ENCODE data around the gene CACNA2D3.
A peak's percentile ranks its signal among the peaks of the same experiment; 100 is the strongest.
"Not testable (repeated sequence)": the region's sequence is repeated elsewhere in the genome, so short reads cannot be mapped to it uniquely, and the experiment has no call there.

The CACNA2D3 gene

GRCh38 chr3:54122324-54123002, at the start of gene CACNA2D3:
TSS of gene CACNA2D3 (plus strand) at chr3:54122552.
- peak within 1 kb of the TSS; percentile 62 for H3K4me3 ChIP-seq (ENCODE audit: low read depth, low read length)

GRCh38 chr3:54073386-54073785, 49.0 kb upstream of the CACNA2D3 start:
- H3K4me3 ChIP-seq (ENCODE audit: low read depth, low read length) = no peak overlapping the region

DNA sequence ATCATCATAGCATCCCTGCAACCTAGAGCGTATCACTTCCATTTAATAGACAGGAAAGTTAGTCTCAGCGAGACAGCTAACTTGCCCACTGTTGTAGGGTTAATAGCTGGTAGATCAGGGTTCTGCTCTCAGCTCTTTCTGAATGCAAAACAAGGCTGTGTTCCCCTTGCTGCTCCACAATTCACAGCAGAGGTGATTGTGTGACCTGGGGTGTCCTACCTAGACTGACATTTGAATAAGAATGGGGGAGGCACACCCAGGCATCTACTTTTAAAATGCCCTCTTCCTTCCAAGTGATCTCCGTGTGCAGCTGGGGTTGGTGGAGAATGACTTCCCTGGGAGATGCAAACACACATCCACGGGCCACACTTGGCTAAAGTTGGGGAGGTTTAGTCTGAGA, 43.0 kb upstream of the CACNA2D3 start:
- H3K4me3 ChIP-seq (ENCODE audit: low read depth, low read length) = no peak overlapping the region

DNA sequence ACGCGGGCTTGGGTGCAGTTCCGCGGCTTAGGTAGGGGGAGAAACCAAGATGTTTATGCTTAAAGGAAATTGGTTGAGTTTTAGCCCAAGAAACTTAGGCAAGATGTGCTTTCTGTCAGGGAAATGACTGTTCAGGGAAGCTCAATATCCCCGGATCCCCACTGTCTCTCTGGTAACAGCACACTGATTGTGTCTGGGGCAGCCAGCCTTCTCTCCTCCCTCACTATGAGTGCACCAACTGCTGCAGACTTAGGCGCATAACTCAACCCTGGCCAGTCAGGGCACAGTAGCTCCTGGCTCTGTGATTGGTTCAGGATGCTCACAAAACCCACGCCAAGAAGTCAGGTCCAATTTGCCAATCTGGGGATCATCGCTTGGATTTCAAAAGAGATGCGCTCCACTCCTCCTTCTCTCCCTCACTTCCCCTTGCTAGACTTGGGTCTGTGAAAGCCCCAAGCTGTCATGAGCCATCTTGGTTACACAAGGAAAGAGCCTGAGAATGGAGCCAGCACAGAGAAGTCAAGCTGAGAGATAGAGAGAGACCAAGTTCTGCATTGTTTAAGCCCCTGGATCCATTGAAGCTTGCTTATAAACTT, 42.5 kb upstream of the CACNA2D3 start:
- H3K4me3 ChIP-seq (ENCODE audit: low read depth, low read length) = no peak overlapping the region

GRCh38 chr3:54083921-54084320, 38.4 kb upstream of the CACNA2D3 start:
- no peak overlapping the region for H3K4me3 ChIP-seq (ENCODE audit: low read depth, low read length)

DNA sequence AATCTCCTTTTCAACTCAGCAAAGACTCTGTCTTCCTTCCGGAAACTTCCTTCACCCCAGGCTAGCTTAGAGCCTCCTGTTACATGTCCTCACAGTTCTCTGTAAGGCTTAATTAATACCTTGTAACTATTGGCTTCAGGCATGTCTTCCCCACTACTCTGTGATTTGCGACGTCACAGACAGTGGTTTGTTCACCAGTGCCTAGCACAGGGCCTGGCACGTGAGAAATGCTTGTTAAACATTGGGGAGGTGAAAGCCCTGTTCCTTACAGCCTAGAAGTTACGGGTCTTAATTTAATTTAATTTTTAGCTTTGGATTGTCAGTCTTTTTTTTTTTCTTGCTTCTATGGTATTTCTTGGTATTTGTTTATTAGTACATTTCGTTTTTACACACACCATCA, 36.4 kb upstream of the CACNA2D3 start:
- H3K4me3 ChIP-seq (ENCODE audit: low read depth, low read length) = no peak overlapping the region

GRCh38 chr3:54086652-54087405, 35.5 kb upstream of the CACNA2D3 start:
- no peak overlapping the region for H3K4me3 ChIP-seq (ENCODE audit: low read depth, low read length)

DNA sequence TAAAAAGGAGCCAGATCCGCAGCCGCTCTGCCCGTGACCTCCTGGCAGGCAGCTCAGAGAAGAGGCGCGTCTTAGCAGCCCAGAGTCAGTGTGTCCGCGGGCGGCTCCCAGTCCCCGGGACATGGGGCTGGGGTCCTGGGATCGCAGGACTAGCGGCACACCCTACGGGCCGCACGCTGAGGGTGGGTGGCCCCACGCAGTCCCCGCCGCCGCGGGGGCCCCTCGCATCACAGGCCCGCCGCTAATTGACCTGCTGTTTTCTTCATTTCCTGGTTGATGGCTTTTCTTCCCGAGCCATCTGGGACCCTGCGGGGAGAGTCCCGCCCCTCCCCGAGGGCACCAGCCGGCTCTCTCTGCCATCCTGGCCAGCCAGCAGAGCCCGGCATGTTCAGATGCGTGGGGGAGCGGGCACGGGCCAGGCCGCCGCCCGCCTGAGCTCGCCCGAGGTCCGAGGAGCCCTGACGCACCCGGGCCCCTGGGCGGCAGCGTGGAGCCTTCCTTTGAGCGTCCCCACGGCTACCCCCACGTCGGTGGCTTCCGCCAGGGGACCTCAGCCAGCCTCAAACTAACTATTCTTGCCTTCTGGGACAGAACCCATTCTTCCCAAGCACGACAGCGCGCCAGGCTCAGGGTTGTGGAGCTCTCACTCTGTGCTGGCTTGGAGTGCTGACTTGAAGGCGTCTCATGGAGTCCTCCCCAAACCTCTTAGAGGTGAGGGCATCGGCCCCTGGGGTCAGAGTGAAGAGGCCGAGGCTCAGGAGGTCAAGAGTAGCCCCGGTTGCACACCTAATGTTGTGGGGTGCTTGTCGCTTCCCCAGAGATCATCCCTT, 34.6 kb upstream of the CACNA2D3 start:
- peak overlapping the region; percentile 13 for H3K4me3 ChIP-seq (ENCODE audit: low read depth, low read length)

DNA sequence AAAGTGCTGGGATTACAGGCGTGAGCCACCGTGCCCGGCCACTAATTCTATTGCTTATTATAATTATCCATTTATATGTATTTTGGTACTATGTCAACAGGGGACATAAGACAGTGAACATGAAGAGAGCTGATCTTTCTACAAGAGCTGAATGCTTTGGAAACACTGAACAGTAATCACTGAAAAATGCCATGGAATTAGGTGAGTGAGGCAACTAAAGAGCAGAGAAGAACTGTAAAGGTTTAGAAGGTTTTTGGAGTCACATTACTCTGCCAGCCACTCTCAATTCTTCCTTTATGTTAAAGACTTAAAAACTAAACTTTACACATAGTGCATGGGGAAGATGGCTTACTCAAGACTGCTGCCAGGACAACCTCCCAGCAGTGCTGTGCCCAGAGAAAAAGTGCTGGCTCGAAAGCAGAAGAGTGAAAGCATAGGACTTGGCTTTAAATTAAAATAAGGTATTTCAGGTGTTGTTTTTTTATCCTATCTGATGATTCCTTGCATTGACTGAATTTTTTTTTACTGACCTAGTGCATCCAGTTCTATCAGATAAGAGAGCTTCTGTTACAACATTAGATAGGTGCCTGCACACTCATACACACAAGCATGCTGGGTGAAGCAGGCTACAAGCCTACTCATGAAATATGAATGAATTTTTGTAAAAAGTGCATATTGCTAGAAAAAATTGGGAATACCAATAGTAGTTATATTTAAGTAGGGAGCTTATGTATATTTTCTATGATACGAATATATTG, 28.7 kb upstream of the CACNA2D3 start:
- H3K4me3 ChIP-seq (ENCODE audit: low read depth, low read length) = no peak overlapping the region

DNA sequence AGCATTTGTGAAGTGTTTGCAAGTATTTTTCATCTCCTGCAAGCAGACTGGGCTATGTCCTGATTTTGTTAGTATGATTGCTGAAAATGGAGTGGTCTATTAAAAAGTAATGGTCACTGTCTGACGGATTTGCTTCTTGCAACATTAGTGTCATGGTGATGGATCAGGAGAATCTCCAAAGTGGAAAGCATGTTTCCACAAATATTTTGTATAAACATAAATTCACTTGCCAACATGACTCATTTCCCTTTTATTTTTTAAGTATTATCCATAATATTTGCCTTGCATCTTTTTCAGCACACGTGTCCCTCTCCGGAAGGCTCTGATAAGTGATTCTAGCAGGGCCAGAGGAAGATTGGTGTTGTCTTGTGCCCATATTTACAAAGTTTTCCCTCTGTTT, 27.4 kb upstream of the CACNA2D3 start:
- H3K4me3 ChIP-seq (ENCODE audit: low read depth, low read length) = no peak overlapping the region

DNA sequence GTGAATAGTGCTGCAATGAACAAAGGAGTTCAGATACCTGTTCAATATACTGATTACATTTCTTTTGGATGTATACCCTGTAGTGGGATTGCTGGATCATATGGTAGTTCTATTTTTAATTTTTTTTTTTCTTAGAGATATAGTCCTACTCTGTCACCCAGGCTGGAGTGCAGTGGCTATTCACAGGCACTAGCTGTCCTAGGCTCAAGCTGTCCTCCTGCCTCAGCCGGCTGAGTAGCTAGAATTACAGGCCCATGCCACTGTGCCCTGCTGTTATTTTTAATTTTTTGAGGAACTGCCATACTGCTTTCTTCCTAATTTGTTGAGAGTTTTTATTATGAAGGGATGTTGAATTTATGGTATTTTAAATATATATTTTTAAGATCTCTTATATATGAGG, 23.0 kb upstream of the CACNA2D3 start:
- no peak overlapping the region for H3K4me3 ChIP-seq (ENCODE audit: low read depth, low read length)

DNA sequence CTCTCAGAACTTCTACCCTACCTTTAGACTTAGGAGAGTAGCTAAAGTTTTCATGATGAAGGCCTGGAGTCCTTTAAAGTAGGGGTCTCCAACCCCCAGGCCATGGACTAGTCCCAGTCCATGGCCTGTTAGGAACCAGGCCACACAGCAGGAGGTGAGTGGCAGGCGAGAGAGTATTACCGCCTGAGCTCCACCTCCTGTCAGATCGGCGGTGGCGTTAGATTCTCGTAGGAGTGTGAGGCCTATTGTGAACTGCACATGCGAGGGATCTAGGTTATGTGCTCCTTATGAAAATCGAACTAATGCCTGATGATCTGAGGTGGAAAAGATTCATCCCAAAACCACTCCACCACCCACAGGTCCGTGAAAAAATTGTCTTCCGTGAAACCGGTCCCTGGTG, 18.3 kb upstream of the CACNA2D3 start:
- no peak overlapping the region for H3K4me3 ChIP-seq (ENCODE audit: low read depth, low read length)

DNA sequence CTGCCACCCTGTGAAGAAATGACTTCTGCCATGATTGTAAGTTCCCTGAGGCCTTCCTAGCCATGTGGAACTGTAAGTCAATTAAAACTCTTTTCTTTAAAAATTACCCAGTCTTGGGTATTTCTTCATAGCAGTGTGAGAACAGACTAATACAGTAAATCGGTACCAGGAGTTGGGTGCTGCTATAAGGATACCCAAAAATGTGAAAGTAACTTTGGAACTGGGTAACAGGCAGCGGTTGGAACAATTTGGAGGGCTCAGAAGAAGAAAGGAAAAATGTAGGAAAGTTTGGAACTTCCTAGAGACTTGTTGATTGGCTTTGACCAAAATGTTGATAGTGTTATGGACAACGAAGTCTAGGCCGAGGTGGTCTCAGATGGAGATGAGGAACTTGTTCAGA, 6.2 kb upstream of the CACNA2D3 start:
- H3K4me3 ChIP-seq (ENCODE audit: low read depth, low read length) = not testable (repeated sequence)

DNA sequence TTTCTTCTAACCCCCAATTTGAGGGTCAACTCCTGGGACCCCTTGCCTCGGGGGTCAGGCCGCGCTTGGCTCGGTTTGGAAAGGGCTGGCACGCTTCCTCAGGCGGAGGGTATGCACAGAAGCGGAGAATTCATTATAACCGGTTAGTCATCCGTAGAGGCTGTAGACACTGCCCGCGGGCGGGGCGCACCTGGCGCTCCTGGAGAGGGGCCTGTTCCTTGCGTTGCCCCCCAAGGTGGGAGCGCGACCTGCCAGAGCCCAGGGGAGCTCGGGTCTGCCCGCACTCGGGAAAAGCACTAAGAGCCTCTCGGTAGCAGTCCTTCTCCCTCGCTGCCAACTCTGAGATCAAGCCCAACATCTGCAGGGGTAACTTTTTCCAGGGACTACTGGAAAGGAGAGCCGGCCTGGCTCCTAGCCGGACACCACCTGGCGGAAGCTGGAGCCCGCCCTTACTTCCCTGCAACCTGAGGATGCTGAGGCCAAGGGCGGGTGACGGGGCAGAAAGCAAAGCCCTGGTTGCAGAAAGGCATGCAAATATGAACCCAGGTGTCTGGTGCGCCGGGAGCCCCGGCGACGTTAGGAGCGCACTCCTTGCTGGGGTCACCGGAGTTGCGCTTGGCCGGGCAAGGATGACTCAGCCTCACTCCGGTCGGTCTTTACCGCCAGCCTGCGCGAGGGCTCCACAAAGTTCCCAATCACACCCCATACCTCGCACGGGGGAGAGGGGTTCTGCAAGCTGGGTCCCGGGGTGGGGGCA, 1.5 kb upstream of the CACNA2D3 start:
- peak overlapping the region; percentile 62 for H3K4me3 ChIP-seq (ENCODE audit: low read depth, low read length)

DNA sequence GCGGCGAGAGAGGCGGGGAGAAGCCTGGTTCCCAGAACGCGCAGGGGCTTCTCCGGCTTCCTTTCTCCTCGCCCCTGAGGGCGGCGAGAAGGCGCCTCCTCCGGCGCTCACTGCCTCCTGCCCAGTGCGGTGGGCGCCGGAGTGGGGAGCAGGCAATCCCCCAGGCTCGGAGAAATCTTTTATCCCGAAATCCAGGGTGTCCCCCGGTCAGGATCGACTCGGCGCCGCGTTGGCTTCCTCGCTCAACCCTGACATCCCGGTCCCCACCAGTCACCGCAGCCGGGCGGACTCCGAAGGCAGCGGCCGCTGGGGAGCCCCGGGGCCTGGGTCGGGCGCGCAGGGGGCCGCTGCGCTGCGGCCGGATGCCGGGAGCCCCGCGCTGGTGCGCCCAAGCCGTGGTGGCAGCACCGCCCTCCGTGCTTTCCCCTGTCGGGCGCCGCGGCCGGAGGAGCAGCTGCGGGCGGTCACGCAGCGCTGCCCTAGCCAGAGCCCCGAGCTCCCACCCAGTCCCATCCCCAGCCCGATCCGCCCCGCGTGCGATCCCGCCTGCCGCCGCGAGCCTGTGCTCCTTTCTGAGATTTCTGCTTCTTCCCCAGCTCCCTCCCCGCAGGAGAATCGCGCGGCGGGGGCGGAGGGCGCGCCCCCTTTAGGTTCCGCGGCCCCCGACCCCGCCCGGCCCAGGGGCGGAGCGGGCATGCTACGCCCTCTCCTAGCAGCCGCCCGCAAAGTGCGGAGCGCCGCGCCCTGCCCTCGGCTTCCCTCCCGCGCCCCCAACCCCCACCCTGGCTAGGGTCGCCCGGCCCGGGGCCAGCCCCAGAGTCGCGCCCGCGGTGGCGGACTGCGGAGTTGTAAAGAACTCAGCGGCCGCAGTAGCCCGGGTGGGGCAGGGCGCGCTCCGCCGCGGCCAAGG, 683 bp upstream of the CACNA2D3 start:
- H3K4me3 ChIP-seq (ENCODE audit: low read depth, low read length) = peak overlapping the region; percentile 62

- peak overlapping the region; percentile 41 for H3K4me3 ChIP-seq (ENCODE audit: low read depth, low read length)
These were observed 837 bp downstream of the CACNA2D3 start for GRCh38 chr3:54123003-54123775.

GRCh38 chr3:54123776-54124196, 1.4 kb downstream of the CACNA2D3 start:
- H3K4me3 ChIP-seq (ENCODE audit: low read depth, low read length) = no peak overlapping the region

DNA sequence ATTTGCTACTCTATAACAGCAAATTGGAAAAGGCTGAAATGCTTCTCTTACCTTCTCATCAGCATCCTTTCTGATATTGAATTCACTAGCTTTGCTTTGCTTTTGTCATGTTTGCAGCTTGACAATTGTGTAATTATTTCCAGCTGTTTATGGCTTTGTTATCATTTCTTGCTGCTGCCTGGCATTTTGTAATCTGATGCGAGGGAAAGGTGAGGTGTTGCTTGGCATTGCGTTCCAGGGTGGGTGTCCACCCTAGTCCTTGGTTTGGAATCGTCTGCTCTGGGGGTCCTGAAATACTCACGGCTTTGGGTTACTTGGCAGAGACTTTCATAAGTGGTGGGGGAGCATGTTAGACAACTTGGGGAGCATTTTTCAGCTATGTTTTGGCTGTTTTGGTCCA, 2.9 kb downstream of the CACNA2D3 start:
- H3K4me3 ChIP-seq (ENCODE audit: low read depth, low read length) = no peak overlapping the region

Data from iPS-11a (cell line).